Effector CD4-positive, alpha-beta T cell (primary cell): Measurements from ENCODE around the gene RAD51B.

Experiments used
- DNase-seq: peaks from one replicate; pipeline ENCODE4 v3.0.0-alpha.2; 2020

Gene RAD51B

DNA sequence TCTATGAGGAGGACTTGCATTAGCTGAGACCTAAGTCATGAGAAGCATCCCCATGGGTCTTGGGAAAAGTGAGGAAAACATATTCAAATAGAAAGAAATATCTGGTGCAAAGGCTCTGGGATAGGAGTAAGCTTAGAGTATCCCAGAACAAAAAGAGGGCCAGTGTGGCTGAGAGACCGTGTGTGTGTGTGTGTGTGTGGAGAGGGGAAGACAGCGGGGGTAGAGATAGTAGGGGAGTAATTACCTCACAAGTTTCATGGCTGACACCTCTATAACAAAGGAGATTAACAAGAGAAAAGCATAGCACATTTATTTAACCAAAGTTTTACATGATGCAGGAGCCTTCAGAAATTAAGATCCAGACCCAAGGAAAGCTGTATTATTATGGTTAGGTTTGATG, 440.5 kb downstream of the RAD51B start:
- no peak for DNase-seq

DNA sequence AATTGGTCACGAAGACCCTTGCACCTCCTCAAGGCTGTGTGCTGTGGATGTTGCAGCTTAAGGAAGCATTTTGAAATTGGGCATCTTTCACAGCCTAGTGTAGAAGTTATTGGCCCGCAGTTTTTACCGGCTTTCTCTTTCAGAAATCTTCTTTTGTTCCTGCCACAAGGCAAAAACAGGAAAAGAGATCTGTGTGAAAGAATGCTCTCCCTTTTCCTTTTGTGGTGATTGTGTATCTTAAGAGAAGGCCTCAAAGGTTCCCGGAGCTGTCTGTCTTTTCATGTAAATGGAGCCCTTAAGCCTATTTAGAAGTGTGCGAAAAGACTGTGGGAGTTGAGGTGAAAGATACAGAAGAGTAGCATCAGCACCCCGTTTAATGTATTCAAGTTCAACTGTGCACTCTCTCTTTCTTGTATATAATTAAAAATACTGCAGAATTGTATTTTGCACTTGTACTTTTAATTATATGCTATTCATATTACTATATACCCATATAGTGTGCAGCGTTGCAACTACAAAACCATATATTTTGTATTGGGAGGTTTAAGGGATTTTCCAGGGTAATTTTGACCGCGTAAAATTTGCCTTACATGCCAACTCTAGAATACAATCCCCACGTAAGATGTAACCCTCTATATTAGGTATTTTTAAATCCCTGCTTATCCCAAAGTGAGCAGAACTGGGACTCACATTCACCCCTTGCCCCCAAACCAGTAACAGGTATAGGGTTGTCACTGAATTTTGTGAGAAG, 441.7 kb downstream of the RAD51B start:
- DNase-seq, result no peak

DNA sequence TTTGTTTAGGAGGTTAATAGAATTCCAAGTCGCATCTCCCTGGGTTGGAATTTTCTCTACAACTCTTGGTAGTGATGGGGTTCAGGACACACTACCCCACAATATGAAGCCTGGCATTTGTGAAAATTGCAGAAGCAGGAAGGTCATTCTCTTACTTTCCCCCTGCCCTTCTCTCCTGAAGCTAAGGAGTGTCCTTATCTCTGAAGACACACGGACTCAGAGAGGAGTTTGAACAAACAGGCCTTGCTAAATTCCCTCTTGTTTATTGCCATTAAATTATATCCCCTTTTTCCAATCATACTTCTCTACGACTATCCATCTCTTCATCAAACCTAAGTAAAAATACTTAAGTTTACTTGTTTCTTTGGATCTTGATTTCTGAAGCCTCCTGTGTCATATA, 443.0 kb downstream of the RAD51B start:
- DNase-seq, result no peak

DNA sequence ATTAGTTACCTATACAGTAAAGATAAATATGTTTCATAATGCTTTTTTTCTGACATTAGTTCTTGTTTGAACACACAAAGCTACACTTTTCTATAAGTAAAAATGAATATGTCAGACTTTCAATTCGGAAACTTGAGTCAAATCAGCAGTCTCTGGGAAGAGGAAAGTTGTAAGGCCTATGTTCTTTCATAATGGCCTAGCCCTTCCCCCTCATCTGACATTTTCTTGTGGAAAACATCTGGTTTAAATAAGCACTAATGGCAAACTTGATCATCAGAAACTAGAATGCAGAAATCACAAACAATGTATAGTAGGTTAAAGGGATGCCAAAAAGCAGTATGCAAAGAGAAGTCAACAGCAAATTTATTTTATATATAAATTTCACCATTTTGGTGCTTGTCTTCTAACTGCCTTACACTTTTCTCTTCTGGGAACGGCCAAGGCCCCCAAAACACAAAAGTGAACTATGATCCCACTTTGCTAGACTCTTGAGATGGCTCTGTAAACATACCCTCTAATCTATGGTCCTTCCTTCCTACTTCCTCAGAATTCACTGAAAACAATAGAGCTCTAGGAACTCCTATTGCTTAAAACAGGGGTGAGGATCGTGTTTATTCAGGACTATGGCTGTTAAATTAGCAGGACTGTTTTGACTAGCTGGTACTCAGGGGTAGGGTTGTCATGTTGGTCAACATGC, 444.1 kb downstream of the RAD51B start:
- no peak for DNase-seq

DNA sequence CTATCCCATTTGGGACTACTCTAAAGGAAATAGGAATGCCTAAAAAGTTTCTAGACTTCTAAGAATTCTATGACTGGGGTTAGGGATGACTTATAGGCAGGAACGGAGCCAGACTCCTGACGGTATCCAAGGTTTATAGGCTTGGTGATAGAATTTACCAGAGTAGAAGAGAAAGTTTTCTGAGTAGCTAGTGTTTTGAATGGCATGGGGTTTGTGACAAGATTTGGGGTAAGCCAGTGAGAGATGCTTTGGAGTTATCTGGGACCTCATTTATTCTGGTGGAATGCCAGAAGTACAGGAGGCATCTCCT, 444.6 kb downstream of the RAD51B start:
- DNase-seq, result no peak

DNA sequence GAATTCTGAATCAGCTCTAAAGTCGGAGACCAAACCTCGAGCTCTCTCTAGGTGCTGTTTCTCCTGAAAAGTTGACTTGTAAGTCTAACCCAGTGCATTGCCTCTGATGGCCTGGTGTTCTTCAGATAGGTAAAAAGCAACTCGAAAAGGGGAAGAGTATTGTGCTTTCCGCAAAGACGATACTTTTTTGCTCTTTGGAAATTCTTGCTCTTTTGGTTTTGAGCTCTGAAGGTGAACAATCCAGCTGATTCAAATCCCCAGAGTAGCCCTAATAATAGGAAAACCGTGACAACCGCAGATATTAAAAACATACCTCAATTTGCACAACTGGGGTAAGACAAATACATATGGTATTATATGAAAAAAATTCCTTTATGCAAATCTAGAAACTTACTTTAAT, 447.4 kb downstream of the RAD51B start:
- no peak for DNase-seq

DNA sequence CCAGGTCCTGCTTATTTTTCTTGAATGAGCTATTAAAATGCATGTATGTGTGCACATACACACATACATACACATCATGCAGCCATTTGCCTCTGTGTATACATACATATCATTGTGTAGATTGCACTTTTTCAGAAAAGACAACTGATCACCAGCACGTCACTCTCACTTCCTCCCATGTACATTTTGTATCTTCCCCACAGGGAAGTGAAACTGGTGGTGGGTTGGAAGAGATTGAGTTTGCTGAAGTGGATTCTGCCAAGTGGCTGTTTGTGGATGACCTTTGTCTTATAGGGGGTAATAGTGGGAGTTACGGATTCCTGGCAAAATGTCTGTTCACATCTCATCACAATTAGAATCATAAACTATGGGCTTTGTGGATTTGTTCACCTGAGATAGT, 448.6 kb downstream of the RAD51B start:
- DNase-seq, result no peak

DNA sequence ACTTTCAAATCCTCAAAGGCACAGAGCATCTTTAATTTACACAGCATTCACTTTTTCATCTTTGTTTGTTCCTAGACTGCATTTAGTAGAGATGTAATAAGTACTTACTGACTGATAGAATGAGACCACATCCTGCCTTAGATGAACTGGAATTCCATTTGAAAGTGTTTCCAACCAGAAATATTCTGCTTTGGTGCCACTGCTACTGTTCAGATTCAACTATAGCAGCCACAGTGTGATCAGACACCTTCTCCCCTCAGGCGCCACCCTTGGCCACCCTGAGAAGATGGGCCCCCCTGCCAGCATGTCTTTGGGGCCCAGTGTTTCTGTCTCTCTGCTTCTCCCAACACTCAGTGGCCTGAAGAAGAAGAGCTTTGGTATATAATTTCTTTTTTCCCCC, 449.1 kb downstream of the RAD51B start:
- DNase-seq, result no peak

DNA sequence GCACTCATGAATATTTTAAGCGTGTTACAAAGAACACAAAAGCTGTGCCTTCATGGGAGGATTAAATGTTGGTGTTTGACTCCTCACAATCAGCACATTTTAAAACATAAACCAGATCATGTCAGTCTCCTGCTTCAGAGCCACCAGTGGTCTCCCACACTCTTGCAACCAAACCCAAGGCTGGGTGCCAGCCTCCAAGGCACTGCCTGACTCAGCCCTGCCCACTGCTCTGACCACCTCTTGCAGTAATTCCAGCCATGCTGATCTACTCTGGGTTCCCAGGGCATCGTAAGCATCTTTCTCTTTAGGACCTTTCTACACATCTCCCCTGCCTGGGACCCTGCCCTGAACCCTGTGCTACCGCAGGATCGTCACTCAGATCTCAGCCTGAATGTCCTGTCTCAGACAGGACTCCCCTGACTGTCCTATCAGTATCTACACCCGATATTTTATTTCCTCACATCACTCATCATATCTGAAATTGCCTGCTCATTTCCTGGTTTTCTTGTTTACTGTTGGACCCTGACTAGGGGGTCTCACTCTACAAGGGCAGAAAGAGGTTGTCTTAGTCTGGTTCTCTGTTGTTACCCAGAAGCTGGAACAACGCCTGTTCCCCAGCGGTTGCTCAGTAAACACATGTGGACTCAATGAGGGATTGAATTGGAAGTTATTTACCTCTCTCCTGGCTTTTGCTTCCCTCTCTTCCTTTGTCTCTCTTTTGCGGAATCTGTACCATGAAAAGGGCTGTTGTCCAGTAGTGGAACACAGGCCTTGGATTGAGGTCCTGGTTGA, 449.8 kb downstream of the RAD51B start:
- DNase-seq, result no peak

DNA sequence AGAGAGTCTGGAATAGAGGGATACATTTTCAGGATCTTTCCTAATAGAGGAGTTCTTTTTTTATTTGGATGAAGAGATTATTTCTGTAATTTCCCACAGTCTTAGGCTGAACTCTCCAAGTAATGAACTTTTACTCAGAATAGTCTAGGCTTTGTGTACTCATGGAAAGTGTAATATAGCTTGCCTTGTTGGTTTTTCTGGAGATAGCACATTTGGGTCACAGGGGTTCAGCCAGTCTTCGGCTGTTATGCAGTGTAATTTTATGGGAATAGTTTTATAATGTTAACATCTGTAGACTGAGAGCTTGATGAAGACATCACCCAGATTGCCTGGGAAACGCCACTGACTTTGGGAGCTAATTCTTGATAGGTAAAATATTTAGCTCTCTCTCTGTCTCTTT, 450.8 kb downstream of the RAD51B start:
- DNase-seq, result no peak

DNA sequence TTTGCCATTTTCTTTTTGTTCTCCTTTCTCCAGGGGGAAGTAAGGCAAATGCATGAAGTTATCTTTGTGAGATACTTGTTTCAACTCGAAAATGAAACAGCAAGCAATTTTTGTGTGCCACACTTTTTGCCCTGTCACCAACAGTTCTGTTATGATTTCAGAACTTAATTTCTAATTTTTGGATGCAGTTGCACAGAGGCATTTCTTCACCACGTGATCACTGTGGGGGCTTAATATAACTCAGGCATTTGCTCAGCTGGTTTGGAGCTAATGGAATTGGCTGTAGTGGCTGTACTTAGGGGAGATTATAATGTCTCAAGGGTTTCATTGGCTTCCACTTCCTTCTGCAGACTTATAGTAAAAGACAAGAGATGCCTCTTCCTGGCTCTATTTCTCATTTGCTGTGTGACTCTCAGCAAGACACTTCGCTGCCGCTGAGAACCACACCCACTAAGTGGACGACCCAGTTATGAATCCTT, 452.4 kb downstream of the RAD51B start:
- DNase-seq, result no peak

DNA sequence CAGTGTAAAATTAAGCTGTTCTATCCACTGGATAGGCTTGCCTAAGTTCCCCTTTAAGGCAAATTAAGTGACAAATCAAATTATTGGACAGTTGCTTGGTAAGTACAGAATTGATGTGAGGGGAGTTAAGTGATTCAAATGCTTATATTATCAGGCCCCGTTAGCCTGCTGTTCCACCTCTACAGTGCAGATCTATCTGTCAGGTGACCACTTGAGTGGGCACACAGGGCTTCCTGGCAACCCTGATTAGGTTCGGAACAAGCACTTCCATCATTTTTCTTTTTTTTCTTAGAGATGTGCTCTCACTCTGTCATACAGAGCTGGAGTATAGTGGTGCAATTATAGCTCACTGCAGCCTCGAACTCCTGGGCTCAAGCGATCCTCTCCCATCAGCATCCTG, 453.8 kb downstream of the RAD51B start:
- DNase-seq, result no peak

DNA sequence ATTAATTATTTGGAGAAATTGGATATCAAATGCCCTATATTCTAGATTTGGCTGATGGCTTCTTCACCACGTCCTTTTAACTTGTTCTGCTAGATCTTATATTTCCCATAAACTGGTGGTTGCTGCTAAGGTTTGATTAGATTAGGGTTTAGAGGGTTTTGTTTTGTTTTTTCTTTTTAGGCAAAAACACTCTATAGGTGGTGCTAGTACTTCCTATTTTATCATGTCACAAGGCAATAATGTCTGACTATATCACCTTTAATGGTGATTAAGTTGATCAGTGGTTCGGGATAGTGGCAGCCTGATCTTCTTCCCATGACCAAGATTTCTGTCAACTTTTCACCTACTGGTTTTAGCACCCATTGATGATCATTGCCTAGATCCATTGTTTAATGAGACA, 455.1 kb downstream of the RAD51B start:
- DNase-seq, result no peak

DNA sequence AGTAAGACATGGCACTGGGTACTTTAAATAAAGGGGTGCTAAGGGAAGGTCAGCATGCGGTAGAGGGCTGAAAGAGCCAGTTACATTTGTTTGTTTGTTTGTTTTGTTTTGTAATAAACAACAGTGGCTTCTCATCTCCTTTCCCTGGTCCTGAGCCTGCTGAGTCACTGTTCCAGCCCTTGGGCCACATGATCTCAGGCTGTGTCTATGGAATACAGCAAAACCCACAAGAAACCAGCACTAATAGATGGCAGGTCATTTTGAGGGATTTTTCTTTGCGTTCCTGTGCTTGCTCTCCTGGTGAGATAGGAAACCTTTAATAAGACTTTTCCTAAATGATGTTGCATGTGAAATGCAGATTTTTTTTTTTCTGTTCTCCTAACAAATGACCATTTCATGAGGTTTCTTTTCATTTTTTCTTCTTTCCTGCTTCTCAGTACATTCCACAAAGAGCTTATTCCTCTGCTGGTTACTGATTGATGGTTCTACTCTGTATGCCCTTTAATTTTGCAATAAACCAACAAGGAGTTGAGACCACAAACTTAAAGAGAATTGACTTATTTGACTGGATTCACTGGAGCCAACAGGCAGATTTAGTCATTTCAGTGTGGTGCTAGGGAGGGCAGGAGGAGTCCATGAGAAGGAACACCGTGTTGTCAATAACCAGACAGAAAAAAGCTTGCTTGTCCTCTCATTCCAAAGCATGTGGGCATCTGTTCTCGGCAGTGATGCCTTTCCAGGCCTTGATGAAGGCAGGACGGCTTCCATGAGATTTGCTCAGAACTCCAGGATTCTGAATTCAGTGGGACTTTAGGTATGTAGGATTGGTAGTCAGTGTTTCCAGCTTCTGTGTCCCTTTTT, 459.2 kb downstream of the RAD51B start:
- no peak for DNase-seq

DNA sequence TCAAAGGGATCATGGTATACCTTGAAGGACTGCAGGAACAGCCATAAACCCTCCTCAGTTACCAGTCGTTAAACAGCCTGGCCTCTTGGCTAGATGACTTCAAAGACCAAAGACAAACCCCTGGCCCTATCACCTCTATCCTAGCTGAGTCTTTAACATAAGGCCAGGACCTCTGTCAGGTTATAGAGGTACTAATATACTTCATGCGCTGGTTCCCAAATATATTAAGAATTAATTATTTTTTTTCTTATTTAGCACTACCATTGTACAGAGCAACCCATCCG, 459.8 kb downstream of the RAD51B start:
- DNase-seq, result no peak

DNA sequence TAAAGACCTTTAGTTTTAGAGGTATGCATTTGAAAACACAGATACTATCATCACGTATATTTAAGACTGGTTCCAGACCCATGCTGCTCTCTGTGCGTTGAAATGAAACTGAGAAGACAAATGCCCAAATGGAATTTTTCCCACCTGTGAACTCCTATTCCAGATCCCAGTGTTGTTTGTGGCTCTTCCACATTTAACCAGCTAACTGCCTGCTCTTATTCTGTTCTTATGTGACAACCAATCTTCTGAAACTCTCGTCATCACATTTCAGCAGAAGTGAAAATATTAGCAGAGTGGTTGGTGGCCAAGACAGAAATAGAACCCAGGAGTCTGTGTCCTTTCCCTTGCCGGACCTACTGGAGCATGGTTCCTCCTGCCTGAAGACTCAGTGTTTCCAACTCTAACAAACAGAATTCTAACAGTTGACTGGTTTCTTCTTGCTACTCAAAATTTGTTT, 460.2 kb downstream of the RAD51B start:
- no peak for DNase-seq

DNA sequence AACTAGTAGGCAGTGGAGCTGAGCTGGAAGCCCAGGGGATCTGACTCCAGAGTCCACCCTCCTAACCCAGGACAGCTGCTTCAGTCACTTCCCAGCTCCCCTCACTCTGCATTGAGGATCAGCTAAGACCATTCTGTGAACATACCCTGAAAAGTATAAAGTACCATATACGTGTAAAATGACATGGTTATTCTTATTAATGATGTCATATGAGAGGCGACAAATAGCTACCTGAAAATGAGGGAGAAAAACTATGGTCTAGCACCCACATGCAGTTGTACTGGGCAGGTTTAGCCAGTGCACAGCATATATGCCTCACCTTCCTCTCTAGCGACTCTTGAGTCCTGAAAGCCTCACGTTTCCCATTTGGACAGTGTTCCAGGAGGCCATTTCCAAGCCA, 461.9 kb downstream of the RAD51B start:
- no peak for DNase-seq

DNA sequence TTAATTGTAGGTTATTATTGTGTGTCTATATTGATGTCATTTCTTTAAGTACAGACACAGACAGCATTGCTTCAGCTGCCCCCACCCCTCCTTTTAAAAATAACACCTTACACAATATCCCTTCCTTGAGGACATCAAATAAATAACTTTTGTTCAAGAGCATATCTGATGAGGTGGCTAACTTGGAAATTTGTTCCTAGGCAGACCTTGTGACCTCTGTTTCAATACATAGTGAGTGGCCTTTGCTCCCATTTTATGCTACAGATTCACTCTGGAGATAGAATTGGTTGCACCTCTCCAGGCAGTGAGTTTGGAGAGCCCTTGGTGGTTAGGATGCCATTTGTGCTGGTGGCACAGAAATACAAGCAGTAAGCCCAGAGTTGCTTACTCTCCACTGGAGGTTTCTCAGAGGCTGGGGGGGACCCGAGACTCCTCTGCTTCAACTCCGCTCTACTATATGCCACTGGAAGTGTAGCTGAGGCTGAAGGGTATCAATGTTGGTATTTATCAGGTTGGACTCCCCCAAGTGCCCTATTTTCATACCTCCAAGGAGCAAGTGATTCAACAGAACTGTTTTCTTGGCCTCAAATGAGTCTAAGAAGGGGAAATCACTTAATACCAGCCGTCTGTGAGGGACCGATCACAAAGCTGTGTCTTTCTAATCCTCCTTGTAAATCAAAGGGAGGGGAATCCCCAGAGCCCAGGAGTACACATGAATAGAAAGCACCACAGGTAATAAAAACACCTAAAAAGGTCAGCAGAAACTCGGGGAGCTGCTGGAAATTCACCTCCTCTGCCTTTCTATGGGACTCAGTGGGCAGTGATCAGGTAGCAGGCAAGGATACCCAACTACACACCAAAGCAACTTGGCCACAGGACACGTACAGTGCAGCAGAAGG, 463.1 kb downstream of the RAD51B start:
- peak; percentile 23 for DNase-seq

DNA sequence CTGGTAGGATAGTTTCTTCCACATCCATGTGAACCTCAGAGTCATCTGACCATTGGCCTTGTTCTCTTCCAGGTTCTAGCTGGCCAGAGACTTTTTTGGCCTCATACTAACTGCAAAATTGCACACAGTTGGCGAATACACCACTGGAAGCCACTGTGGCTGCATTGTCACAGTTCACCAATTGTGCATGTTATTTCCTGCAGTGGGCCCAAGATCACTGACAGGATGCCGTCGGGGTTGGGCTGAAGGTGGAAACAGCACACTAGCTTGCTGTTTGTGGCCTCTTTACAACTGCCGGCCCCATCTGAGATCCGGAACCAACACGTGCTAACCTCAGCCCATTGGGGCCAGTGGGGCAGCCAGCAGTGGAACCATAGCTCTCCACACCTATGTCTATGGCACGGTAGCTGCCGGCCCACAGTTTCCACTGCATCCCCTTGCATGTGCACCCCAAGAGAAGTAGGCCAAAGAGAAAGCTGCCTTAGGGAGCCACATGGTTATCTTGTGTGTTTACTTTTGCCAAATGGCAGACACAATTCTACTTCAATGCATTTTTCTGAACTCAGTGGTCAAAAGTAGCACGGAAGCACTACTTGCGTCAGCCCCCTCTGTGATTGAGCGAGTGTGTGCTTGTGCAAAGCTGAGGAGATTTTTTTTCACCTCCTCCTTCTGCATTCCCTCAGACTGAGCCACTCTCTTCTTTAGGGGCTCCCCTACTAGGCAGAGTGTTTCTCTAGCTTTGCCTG, 464.0 kb downstream of the RAD51B start:
- peak; percentile 33 for DNase-seq

DNA sequence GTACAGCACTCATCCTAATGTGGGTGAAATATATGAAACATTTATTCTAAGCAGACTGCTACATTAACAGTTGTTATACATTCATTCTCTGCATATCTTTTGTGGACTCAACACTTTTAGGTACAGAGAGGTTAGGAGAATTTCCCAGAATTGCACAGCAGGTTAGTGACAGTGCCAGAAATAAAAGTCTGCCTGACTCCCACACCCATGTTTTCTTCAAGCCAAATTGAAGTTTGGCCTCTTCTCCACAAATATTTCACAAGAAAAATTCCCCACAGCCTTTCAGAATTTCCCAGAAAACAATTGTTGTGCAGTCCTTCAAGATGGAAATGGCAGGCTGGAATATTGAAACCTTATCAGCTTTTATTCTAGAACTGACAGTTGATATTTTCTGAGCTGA, 464.8 kb downstream of the RAD51B start:
- DNase-seq, result no peak

DNA sequence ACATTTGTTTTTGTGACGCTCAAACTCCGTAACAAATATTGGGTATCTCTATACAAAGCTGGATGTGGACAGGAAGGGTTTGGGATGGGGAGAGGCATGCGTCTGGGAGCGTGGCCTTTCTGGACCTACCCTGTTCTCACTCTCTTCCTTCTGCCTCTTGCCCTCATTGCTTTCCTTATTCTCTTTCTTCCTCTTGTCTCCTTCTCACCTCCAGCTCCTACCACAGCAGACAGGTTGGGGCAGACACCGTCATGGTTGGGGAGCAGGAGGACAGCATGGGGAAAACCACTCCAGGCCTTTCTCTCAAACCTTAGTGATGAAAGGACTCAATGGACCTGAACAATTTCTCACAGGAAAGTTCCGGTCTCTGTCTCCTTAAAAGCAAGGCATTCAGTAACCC, 465.3 kb downstream of the RAD51B start:
- DNase-seq, result no peak
